GM20000 (cell line): Measurements from ENCODE around the gene RAB2B.

Experiments used
- DNase-seq: peaks from one replicate; pipeline ENCODE4 v3.0.0; 2012; ENCODE audit warnings: low spot score
- TF ChIP-seq, protein P1 (sequence below): IDR thresholded peaks from 2 replicates; pipeline ENCODE4 v1.5.1; 2012; ENCODE audit warnings: mild to moderate bottlenecking, control low read depth; ENCODE audit errors: extremely low read depth, missing control alignments

RAB2B gene

GRCh38 chr14:21501568-21501967 lies 24.8 kb upstream of the RAB2B start:
- TF ChIP-seq, protein P1, sequence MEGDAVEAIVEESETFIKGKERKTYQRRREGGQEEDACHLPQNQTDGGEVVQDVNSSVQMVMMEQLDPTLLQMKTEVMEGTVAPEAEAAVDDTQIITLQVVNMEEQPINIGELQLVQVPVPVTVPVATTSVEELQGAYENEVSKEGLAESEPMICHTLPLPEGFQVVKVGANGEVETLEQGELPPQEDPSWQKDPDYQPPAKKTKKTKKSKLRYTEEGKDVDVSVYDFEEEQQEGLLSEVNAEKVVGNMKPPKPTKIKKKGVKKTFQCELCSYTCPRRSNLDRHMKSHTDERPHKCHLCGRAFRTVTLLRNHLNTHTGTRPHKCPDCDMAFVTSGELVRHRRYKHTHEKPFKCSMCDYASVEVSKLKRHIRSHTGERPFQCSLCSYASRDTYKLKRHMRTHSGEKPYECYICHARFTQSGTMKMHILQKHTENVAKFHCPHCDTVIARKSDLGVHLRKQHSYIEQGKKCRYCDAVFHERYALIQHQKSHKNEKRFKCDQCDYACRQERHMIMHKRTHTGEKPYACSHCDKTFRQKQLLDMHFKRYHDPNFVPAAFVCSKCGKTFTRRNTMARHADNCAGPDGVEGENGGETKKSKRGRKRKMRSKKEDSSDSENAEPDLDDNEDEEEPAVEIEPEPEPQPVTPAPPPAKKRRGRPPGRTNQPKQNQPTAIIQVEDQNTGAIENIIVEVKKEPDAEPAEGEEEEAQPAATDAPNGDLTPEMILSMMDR, result no peak
- no peak for DNase-seq

- TF ChIP-seq, protein P1, result no peak
- peak; percentile 32 for DNase-seq
Observed at GRCh38 chr14:21498540-21499526, 22.1 kb upstream of the RAB2B start.

DNA sequence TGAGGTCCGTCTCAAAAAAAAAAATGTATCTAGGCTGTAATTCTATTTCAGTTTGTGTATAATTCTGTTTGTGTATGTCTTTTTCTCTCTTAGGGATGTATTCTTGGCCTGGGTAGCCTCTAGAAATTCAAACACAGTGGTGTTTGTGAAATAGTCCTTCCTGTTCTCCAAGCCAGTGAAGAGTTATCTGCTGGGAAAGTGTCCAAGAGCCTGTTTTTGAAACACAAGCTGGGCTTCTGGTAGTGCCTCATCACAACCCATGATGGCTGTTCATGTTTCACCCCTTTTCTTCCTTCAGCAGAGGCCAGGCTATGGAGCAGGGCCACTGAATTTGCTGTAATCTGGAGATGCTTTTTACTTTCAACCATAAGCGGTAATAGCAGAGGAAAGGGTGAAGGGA lies 19.7 kb upstream of the RAB2B start:
- DNase-seq, result no peak
- TF ChIP-seq, protein P1, result no peak

DNA sequence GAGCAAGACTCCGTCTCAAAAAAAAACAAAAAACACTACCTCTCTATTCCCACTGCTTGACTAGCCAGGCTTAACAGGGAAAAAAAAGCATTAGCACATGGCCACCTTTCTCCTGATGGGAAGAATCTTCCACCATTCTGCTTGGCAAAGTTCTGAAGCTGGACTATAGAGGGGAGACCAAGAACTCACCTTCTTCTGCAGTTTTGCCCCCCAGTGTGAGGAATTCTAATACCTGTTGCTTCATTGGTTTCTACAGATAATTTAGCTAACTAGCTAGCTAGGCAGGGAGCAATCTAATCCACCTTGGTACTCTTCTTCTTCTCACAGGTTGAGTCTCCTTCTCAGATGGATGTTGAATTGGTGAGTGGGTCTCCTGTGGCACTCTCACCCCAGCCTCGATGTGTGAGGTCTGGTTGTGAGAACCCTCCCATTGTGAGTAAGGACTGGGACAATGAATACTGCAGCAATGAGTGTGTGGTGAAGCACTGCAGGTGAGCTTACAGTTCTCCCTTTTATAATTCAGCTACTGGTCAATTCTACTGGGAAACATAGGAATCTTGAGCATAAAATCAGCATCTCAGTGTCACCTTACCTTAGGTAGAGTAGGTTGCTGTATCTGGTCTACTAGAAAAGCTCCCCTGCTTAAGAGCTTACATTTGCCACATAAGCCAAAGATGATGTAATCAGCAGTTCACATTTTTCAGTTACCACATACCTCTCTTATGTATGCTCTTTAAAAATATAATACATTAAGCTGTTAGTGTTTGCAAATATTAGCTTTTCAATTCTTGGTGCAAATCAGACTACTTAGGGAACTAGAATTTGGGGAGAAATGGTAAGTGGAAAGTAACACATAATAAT lies 18.4 kb upstream of the RAB2B start:
- no peak for DNase-seq
- TF ChIP-seq, protein P1, result no peak

- no peak for DNase-seq
- TF ChIP-seq, protein P1, result no peak
Observed at GRCh38 chr14:21486640-21487087, 9.9 kb upstream of the RAB2B start.

DNA sequence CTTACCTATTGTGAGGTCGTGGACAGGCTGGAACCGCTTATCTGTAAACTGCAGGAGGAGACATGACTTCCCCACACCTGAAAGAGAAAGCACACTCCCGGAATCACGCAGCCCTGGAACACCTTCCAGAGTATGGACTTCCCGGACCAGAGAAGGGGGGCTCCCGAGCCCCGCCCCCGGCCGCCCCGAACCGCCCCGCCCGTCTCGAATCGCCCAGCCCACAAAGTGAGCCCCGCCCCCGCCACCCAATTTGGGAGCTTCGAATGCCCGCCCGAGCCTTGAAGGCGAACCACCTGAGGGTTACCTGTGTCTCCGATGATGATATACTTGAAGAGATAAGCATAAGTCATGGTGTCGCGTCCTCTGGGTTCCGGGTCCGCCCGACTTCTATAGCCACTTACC lies 235 bp downstream of the RAB2B start:
- DNase-seq, result no peak
- TF ChIP-seq, protein P1, result no peak
